B cell (primary cell): ENCODE measurements around the gene RBM44. TPM values are rescaled to one million over a fixed set of nuclear protein-coding genes. Genes with fewer than 3 reads are reported as not detected.

ENCODE experiments used
- ATAC-seq: fragments of 200-7000 bp; cut with Tn5 transposase; one replicate; pipeline ENCODE4 v1.10.0; 2021; ENCODE audit warnings: low read depth, mild to moderate bottlenecking, moderate number of reproducible peaks, moderate library complexity
- CTCF ChIA-PET: fragments of 350-600 bp; sonication (Branson Sonifier 250); formaldehyde crosslinking; loops from one replicate; lab custom pipeline; 2021; ENCODE audit warnings: antibody characterized with exemption, inconsistent platforms; lab: Charles Lee
- POLR2A ChIA-PET: fragments of 350-600 bp; sonication (Branson Sonifier 250); formaldehyde crosslinking; loops from one replicate; lab custom pipeline; 2021; ENCODE audit warnings: antibody characterized with exemption; lab: Charles Lee
- DNase-seq: peaks from one replicate; pipeline ENCODE4 v3.0.0; 2013
- H2AFZ ChIP-seq: 2 replicates; pipeline ENCODE4 v1.6.1; 2012; ENCODE audit warnings: mild to moderate bottlenecking, low read depth, low read length; ENCODE audit not compliant: insufficient read depth, poor library complexity, severe bottlenecking
- H3K27ac ChIP-seq, 2 donors: 1 replicate in 1 of 2; 2 replicates in 1 of 2; pipeline ENCODE4 v1.5.1; 2012 to 2013; ENCODE audit warnings: low read length in 2 of 2, mild to moderate bottlenecking in 2 of 2, moderate library complexity in 1 of 2
- H3K27me3 ChIP-seq, 4 experiments: fragments of 200-600 bp in 1 of 4; sonication (generic) in 1 of 4; replicated peaks in 1 of 4; 1 replicate in 2 of 4; 2 replicates in 2 of 4; pipeline versions ENCODE4 v1.6.1 to v1.7.0; 2013 to 2016; ENCODE audit warnings: low read length in 3 of 4, mild to moderate bottlenecking in 2 of 4, mixed read lengths in 1 of 4, moderate library complexity in 1 of 4; ENCODE audit not compliant: insufficient read depth in 4 of 4, control insufficient read depth in 3 of 4; ENCODE audit errors: control extremely low read depth in 1 of 4
- H3K36me3 ChIP-seq, 2 experiments: replicated peaks in 1 of 2; 1 replicate in 1 of 2; 2 replicates in 1 of 2; pipeline versions ENCODE4 v1.6.1 to v1.7.1; 2013; ENCODE audit warnings: low read length in 1 of 2; ENCODE audit not compliant: insufficient read depth in 2 of 2, control insufficient read depth in 1 of 2; ENCODE audit errors: control extremely low read depth in 1 of 2, extremely low read depth in 1 of 2
- H3K4me1 ChIP-seq, 2 donors: fragments of 200-600 bp in 1 of 2; sonication (generic) in 1 of 2; 1 replicate in 1 of 2; 2 replicates in 1 of 2; pipeline versions ENCODE4 v1.5.1 to v1.6.1; 2013 to 2017; ENCODE audit warnings: low read length in 2 of 2; ENCODE audit not compliant: control insufficient read depth in 2 of 2, insufficient read depth in 2 of 2
- H3K4me2 ChIP-seq: replicated peaks from 2 replicates; pipeline ENCODE3; 2012; ENCODE audit warnings: mild to moderate bottlenecking, low read depth, low read length; ENCODE audit not compliant: poor library complexity, severe bottlenecking
- H3K4me3 ChIP-seq, 5 experiments: fragments of 200-600 bp in 1 of 5; sonication (generic) in 1 of 5; 1 replicate in 3 of 5; 2 replicates in 2 of 5; pipeline versions ENCODE4 v1.5.1 to v1.7.0; 2011 to 2016; ENCODE audit warnings: low read length in 4 of 5, mild to moderate bottlenecking in 4 of 5, low read depth in 2 of 5, control low read depth in 1 of 5, moderate library complexity in 1 of 5; ENCODE audit not compliant: insufficient read depth in 1 of 5; ENCODE audit errors: control extremely low read depth in 1 of 5, extremely low read depth in 1 of 5
- H3K79me2 ChIP-seq: fragments of 200-600 bp; sonication (generic); one replicate; pipeline ENCODE4 v1.6.0; 2016; ENCODE audit warnings: low read length; ENCODE audit not compliant: control insufficient read depth, insufficient read depth
- H3K9ac ChIP-seq: fragments of 200-600 bp; sonication (generic); 2 replicates; pipeline ENCODE4 v1.6.1; 2017; ENCODE audit warnings: mild to moderate bottlenecking, low read length, moderate library complexity
- H3K9me3 ChIP-seq, 3 donors: one replicate each; pipeline versions ENCODE4 v1.6.1 to v1.7.1; 2013; ENCODE audit warnings: low read length in 2 of 3; ENCODE audit not compliant: control insufficient read depth in 2 of 3, insufficient read depth in 1 of 3; ENCODE audit errors: control extremely low read depth in 1 of 3
- H4K20me1 ChIP-seq: 2 replicates; pipeline ENCODE4 v1.6.0; 2012; ENCODE audit warnings: mild to moderate bottlenecking, low read length; ENCODE audit not compliant: insufficient read depth, control insufficient read depth, poor library complexity, severe bottlenecking
- H3K27ac Mint-ChIP-seq: one replicate; pipeline ENCODE4 v1.8.0; 2021; ENCODE audit warnings: mixed read lengths
- H3K27me3 Mint-ChIP-seq: one replicate; pipeline ENCODE4 v1.8.0; 2021; ENCODE audit warnings: mixed read lengths
- H3K4me1 Mint-ChIP-seq: one replicate; pipeline ENCODE4 v1.8.0; 2021; ENCODE audit warnings: mixed read lengths
- H3K4me3 Mint-ChIP-seq: one replicate; pipeline ENCODE4 v1.8.0; 2021; ENCODE audit warnings: mixed read lengths
- H3K9me3 Mint-ChIP-seq: one replicate; pipeline ENCODE4 v1.8.0; 2022; ENCODE audit warnings: mixed read lengths; ENCODE audit not compliant: insufficient read depth
- EZH2 ChIP-seq: IDR thresholded peaks from 2 replicates; pipeline ENCODE4 v1.6.1; 2012; ENCODE audit warnings: borderline replicate concordance, low read depth, mild to moderate bottlenecking, moderate library complexity, low read length; ENCODE audit not compliant: insufficient read depth, poor library complexity, severe bottlenecking
- WGBS: methylation state at CpG from one replicate; pipeline ENCODE4 v1.1.5; 2013; ENCODE audit warnings: missing lambda C conversion rate; ENCODE audit not compliant: insufficient coverage; 5-methylcytosine and 5-hydroxymethylcytosine counted together
- intact Hi-C: fragments of 100-400 bp; cut with micrococcal nuclease; formaldehyde crosslinking; loops from one replicate; pipeline ENCODE4 v1.10.0; 2022
- polyA plus RNA-seq: library from polyadenylated mRNA; depleted of rRNA; stranded (reverse); fragments of >200 nt; gene quantifications from 2 replicates; pipeline ENCODE4 v1.2.3, GENCODE V29; 2012
- total RNA-seq, 2 donors: library from RNA; stranded (reverse); fragments of 120-200 nt in 1 of 2; gene quantifications; 1 replicate in 1 of 2; 2 replicates in 1 of 2; pipeline versions ENCODE4 v1.2.3 to v1.2.4, GENCODE V29; 2013 to 2022
- TF ChIP-seq, protein P1 (sequence below): fragments of 200-600 bp; IDR thresholded peaks from one replicate; pipeline ENCODE4 v1.8.0; 2022; ENCODE audit warnings: antibody characterized with exemption, mild to moderate bottlenecking

RBM44 gene
- total and polyA plus RNA-seq, 2 donors (not counting 1 experiment from before 2014, with no cell fraction given): 0.39 to 1.3 TPM

- TF ChIP-seq, protein P1, sequence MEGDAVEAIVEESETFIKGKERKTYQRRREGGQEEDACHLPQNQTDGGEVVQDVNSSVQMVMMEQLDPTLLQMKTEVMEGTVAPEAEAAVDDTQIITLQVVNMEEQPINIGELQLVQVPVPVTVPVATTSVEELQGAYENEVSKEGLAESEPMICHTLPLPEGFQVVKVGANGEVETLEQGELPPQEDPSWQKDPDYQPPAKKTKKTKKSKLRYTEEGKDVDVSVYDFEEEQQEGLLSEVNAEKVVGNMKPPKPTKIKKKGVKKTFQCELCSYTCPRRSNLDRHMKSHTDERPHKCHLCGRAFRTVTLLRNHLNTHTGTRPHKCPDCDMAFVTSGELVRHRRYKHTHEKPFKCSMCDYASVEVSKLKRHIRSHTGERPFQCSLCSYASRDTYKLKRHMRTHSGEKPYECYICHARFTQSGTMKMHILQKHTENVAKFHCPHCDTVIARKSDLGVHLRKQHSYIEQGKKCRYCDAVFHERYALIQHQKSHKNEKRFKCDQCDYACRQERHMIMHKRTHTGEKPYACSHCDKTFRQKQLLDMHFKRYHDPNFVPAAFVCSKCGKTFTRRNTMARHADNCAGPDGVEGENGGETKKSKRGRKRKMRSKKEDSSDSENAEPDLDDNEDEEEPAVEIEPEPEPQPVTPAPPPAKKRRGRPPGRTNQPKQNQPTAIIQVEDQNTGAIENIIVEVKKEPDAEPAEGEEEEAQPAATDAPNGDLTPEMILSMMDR: no peak
- no peak for TF ChIP-seq EZH2
- ChIA-PET POLR2A (no interaction called here), CTCF (no interaction called here)
- peaks cover 0 to 2% (median 0%) of the 10 kb centered on the region in 3 donors for H3K9me3 ChIP-seq
- no peaks in the 10 kb centered on the region for H3K27me3 ChIP-seq
- DNase-seq (no peak), ATAC-seq (no peak)
- Mint-ChIP-seq H3K4me3 (no peak overlapping the region), H3K27ac (no peak overlapping the region), H3K4me1 (peaks cover 5% of the 10 kb centered on the region), H3K27me3 (no peaks in the 10 kb centered on the region), H3K9me3 (no peaks in the 10 kb centered on the region)
- intact Hi-C loops: no loop called here
- 96% methylated on average over 26 of the region's 26 CpGs for WGBS
- no peaks in the 10 kb centered on the region for H3K79me2 ChIP-seq
- H2AFZ ChIP-seq: no peak overlapping the region
- H3K4me1 ChIP-seq: peaks cover 3 to 5% of the 10 kb centered on the region in 2 donors
- H3K36me3 ChIP-seq: no peaks in the 10 kb centered on the region
- H3K4me2 ChIP-seq: no peak overlapping the region
- no peak overlapping the region for H3K9ac ChIP-seq
- H3K27ac ChIP-seq: no peak overlapping the region
- no peaks in the 10 kb centered on the region for H4K20me1 ChIP-seq
- no peak overlapping the region for H3K4me3 ChIP-seq
Measured at GRCh38 chr2:237885931-237886684, 87.5 kb downstream of the RBM44 start.

GRCh38 chr2:237886685-237887481 lies 88.3 kb downstream of the RBM44 start:
- no peaks in the 10 kb centered on the region for H3K79me2 ChIP-seq

More at GRCh38 chr2:237886685-237887481, 88.3 kb downstream of the RBM44 start:
- H4K20me1 ChIP-seq: no peaks in the 10 kb centered on the region
- Mint-ChIP-seq H3K27ac (no peak overlapping the region), H3K4me3 (no peak overlapping the region), H3K9me3 (no peaks in the 10 kb centered on the region), H3K27me3 (no peaks in the 10 kb centered on the region), H3K4me1 (peaks cover 8% of the 10 kb centered on the region)
- no peaks in the 10 kb centered on the region for H3K36me3 ChIP-seq
- ChIA-PET CTCF (no interaction called here), POLR2A (no interaction called here)
- ATAC-seq (peak; percentile 65), DNase-seq (peak; percentile 28)
- peaks cover 3 to 5% of the 10 kb centered on the region in 2 donors for H3K4me1 ChIP-seq
- no peaks in the 10 kb centered on the region for H3K9me3 ChIP-seq
- no peak overlapping the region for H3K9ac ChIP-seq
- no peak overlapping the region for H2AFZ ChIP-seq
- H3K27ac ChIP-seq: no peak overlapping the region
- no peak overlapping the region for H3K4me2 ChIP-seq
- WGBS: 85% methylated on average over 20 of the region's 23 CpGs
- H3K4me3 ChIP-seq: no peak overlapping the region
- intact Hi-C loops: no loop called here
- TF ChIP-seq EZH2: no peak
- TF ChIP-seq, protein P1: no peak
- H3K27me3 ChIP-seq: no peaks in the 10 kb centered on the region
